GM12801 (cell line): Measurements from ENCODE around the gene TSC22D1.

Source experiments
- TF ChIP-seq, protein P1 (sequence below): IDR thresholded peaks from one replicate; pipeline ENCODE4 v1.5.1; 2011; ENCODE audit warnings: control low read depth; ENCODE audit not compliant: insufficient read length; ENCODE audit errors: extremely low read depth

Gene TSC22D1

DNA sequence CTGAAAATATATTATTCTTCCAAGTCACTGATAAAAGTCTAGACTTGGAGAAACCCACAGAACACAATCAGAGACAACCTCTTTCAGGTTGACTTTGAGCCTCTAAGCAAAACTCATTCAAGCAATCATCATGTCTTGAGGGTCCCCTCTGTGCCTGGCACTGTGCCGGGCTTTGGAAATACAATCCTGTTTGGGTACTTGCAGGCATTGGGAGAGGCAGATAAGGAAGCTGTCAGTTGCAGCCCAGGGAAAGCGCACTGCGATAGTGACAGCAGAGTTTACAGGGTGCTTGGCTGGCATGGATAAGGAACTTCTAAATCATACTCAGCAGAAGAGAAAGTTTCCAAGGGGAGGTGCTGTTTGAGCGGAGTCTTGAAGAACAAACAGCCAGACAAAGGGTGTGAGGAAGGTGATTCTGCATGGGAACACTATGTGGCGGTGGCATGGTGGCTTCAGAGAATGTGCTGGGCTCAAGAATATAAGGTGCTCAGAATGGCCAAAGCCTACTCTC, 193.4 kb downstream of the TSC22D1 start:
- TF ChIP-seq, protein P1, sequence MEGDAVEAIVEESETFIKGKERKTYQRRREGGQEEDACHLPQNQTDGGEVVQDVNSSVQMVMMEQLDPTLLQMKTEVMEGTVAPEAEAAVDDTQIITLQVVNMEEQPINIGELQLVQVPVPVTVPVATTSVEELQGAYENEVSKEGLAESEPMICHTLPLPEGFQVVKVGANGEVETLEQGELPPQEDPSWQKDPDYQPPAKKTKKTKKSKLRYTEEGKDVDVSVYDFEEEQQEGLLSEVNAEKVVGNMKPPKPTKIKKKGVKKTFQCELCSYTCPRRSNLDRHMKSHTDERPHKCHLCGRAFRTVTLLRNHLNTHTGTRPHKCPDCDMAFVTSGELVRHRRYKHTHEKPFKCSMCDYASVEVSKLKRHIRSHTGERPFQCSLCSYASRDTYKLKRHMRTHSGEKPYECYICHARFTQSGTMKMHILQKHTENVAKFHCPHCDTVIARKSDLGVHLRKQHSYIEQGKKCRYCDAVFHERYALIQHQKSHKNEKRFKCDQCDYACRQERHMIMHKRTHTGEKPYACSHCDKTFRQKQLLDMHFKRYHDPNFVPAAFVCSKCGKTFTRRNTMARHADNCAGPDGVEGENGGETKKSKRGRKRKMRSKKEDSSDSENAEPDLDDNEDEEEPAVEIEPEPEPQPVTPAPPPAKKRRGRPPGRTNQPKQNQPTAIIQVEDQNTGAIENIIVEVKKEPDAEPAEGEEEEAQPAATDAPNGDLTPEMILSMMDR: no peak
